ENCODE results near the gene SPIRE2. TPM values are rescaled to one million over a fixed set of nuclear protein-coding genes. Genes with fewer than 3 reads are reported as not detected.

The SPIRE2 gene
- total and polyA plus RNA-seq, 2 experiments from 2014 or later: 18.4 to 21.7 TPM

DNA sequence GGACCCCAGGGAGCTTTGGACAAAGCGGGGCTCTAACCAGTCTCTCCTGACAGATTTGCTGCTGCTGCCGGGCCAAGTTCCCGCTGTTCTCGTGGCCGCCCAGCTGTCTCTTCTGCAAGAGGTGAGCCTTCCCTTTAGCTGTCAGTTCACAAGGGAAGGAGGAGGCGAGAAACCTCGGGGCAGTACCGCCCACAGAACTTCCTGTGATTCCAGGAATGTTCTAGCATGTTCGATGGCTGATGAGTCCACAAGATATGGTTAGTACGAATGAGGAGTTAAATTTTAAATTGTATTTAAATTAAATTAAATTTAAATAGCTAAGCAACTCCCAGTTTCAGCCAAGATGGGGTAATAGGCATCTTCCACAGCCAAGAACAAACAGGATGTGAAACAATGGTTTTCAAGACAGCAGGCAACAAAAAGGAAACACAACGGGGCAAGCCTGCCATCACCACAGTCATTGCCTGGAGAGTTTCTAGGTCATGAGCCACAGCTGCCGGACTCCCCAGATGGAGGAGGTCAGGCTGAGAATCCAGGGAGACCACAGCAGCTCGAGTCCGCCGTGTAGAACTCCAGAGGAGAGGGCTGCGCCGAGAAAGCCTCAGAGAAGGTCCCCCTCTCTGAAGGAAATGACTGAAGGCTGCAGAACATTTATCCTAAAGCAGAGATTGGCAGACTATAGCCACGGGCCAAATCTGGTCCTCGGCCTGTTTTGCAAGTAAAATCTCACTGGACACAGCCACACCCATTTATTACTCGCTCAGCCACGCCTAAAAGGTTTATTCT lies 35.7 kb downstream of the SPIRE2 start:
- Histone ChIP-seq H2AFZ (no peak overlapping the region), H3K4me3 (no peak overlapping the region), H3K27ac (no peak overlapping the region), H3K4me1 (ENCODE audit: insufficient read depth) (no peaks in the 10 kb centered on the region), H3K4me2 (no peak overlapping the region), H4K20me1 (ENCODE audit: insufficient read depth, poor library complexity, severe bottlenecking) (no peaks in the 10 kb centered on the region), H3K36me3 (replicated peaks; ENCODE audit: insufficient read depth, low read depth) (peaks cover 3% of the 10 kb centered on the region), H3K9me2 (replicated peaks; ENCODE audit: insufficient read depth) (no peaks in the 10 kb centered on the region), H3K79me2 (no peaks in the 10 kb centered on the region), H3K9me3 (ENCODE audit: low read depth) (no peaks in the 10 kb centered on the region), H3K27me3 (no peaks in the 10 kb centered on the region)
- 82% methylated on average over 18 of the region's 21 CpGs for WGBS (ENCODE audit: low lambda C conversion rate, missing lambda C conversion rate)
- no peak for TF ChIP-seq EZH2 (IDR thresholded peaks at IDR 0.05; ENCODE audit: borderline replicate concordance)
- TF ChIP-seq EZH2phosphoT487 (IDR thresholded peaks at IDR 0.05; ENCODE audit: low read depth, severe bottlenecking, unreplicated experiment): no peak
- TF ChIP-seq CTCF (IDR thresholded peaks at IDR 0.05; ENCODE audit: poor library complexity): no peak
- DNase-seq (ENCODE audit: low spot score): no peak

GRCh38 chr16:89864527-89864820 lies 36.2 kb downstream of the SPIRE2 start:
- H3K4me3 ChIP-seq: no peak overlapping the region
- WGBS (ENCODE audit: low lambda C conversion rate, missing lambda C conversion rate): 79% methylated on average over 5 of the region's 5 CpGs
- H3K79me2 ChIP-seq: no peaks in the 10 kb centered on the region
- H3K4me2 ChIP-seq: no peak overlapping the region
- no peak for DNase-seq (ENCODE audit: low spot score)
- no peaks in the 10 kb centered on the region for H3K4me1 ChIP-seq (ENCODE audit: insufficient read depth)
- H3K27ac ChIP-seq: no peak overlapping the region
- H3K9me3 ChIP-seq (ENCODE audit: low read depth): no peaks in the 10 kb centered on the region
- H3K36me3 ChIP-seq (replicated peaks; ENCODE audit: insufficient read depth, low read depth): peaks cover 3% of the 10 kb centered on the region
- H4K20me1 ChIP-seq (ENCODE audit: insufficient read depth, poor library complexity, severe bottlenecking): no peaks in the 10 kb centered on the region
- H2AFZ ChIP-seq: no peak overlapping the region
- no peaks in the 10 kb centered on the region for H3K27me3 ChIP-seq
- no peaks in the 10 kb centered on the region for H3K9me2 ChIP-seq (replicated peaks; ENCODE audit: insufficient read depth)
- TF ChIP-seq CTCF (IDR thresholded peaks at IDR 0.05; ENCODE audit: poor library complexity): no peak
- no peak for TF ChIP-seq EZH2 (IDR thresholded peaks at IDR 0.05; ENCODE audit: borderline replicate concordance)
- TF ChIP-seq EZH2phosphoT487 (IDR thresholded peaks at IDR 0.05; ENCODE audit: low read depth, severe bottlenecking, unreplicated experiment): no peak

DNA sequence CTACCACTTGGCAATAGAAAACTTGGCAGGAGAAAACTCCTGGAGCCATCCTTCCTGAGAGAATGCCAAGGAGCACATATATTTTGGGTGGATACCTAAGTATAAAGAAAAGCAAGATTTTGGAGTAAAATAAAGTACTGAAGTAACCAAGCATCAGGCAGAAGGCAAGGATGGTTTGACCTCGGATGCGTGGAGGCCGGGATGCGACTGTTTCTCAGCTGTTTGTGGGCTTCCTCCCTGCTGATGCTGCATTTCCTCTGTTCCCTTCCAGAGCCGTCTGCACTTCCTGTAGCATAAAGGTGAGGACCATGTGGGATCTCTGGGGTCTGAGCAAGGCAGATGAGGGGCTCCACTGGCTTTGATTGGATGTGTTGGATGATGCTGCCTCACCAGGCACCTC lies 39.6 kb downstream of the SPIRE2 start:
- Histone ChIP-seq H3K27ac (no peak overlapping the region), H3K4me1 (ENCODE audit: insufficient read depth) (peaks cover 8% of the 10 kb centered on the region), H3K4me2 (no peak overlapping the region), H3K9me3 (ENCODE audit: low read depth) (no peaks in the 10 kb centered on the region), H2AFZ (no peak overlapping the region), H3K4me3 (no peak overlapping the region), H3K27me3 (no peaks in the 10 kb centered on the region), H3K79me2 (peaks cover 8% of the 10 kb centered on the region), H3K9me2 (replicated peaks; ENCODE audit: insufficient read depth) (no peaks in the 10 kb centered on the region), H3K36me3 (replicated peaks; ENCODE audit: insufficient read depth, low read depth) (peaks cover 3% of the 10 kb centered on the region), H4K20me1 (ENCODE audit: insufficient read depth, poor library complexity, severe bottlenecking) (no peaks in the 10 kb centered on the region)
- TF ChIP-seq EZH2phosphoT487 (IDR thresholded peaks at IDR 0.05; ENCODE audit: low read depth, severe bottlenecking, unreplicated experiment) (no peak), EZH2 (IDR thresholded peaks at IDR 0.05; ENCODE audit: borderline replicate concordance) (no peak), CTCF (IDR thresholded peaks at IDR 0.05; ENCODE audit: poor library complexity) (no peak)
- no peak for DNase-seq (ENCODE audit: low spot score)
- WGBS (ENCODE audit: low lambda C conversion rate, missing lambda C conversion rate): 97% methylated on average over 5 of the region's 5 CpGs

Measured in hepatocyte (in vitro differentiated cells).